HUES64 (cell line): ENCODE data around the gene EYS.

Experiments
- H3K27ac ChIP-seq: 2 replicates; pipeline ENCODE4 v1.7.0; 2013; ENCODE audit warnings: low read depth, low read length, inconsistent platforms
- H3K27me3 ChIP-seq: 2 replicates; pipeline ENCODE4 v1.6.1; 2013; ENCODE audit warnings: mild to moderate bottlenecking, low read length; ENCODE audit not compliant: insufficient read depth
- H3K36me3 ChIP-seq: 2 replicates; pipeline ENCODE4 v1.6.1; 2013; ENCODE audit warnings: mild to moderate bottlenecking, low read length; ENCODE audit not compliant: insufficient read depth
- H3K4me1 ChIP-seq: 2 replicates; pipeline ENCODE4 v1.6.1; 2013; ENCODE audit warnings: mild to moderate bottlenecking, low read length, moderate library complexity; ENCODE audit not compliant: insufficient read depth
- H3K4me3 ChIP-seq: 2 replicates; pipeline ENCODE4 v1.5.1; 2013; ENCODE audit warnings: mild to moderate bottlenecking, low read length, moderate library complexity
- H3K9ac ChIP-seq: 2 replicates; pipeline ENCODE4 v1.6.1; 2013; ENCODE audit warnings: mild to moderate bottlenecking, low read depth, low read length
- H3K9me3 ChIP-seq: 2 replicates; pipeline ENCODE4 v1.6.1; 2013; ENCODE audit warnings: low read depth, low read length; ENCODE audit not compliant: insufficient read depth
- WGBS: fragments of 150-250, 120-280 bp; methylation state at CpG from one replicate; pipeline ENCODE4 v1.1.7; 2013; ENCODE audit warnings: missing lambda C conversion rate; 5-methylcytosine and 5-hydroxymethylcytosine counted together

The EYS gene

DNA sequence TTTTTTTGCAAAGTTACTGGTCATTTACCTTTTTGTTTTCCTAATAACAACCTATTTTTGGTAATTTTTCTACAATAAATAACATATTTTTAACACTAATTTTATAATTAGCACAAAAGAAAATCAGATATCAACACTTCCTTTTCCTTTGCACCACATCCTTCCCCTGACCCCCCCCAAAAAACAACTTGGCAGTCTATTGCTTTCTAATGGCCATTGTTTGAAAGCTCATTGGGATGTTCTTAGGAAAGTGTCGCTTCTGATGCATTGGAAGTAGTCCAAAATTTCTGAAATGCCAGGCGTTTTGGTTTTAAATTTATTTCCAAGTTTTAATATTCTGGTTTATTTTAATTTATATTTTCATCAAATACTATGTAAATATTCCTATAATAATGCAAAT lies 407.8 kb downstream of the EYS start:
- H3K4me3 ChIP-seq, result no peak overlapping the region
- no peaks in the 10 kb centered on the region for H3K4me1 ChIP-seq
- H3K27me3 ChIP-seq, result no peaks in the 10 kb centered on the region
- H3K27ac ChIP-seq, result no peak overlapping the region
- H3K9ac ChIP-seq, result no peak overlapping the region
- no peaks in the 10 kb centered on the region for H3K9me3 ChIP-seq
- no peaks in the 10 kb centered on the region for H3K36me3 ChIP-seq
- WGBS, result 94% methylated on average over 1 of the region's 2 CpGs

DNA sequence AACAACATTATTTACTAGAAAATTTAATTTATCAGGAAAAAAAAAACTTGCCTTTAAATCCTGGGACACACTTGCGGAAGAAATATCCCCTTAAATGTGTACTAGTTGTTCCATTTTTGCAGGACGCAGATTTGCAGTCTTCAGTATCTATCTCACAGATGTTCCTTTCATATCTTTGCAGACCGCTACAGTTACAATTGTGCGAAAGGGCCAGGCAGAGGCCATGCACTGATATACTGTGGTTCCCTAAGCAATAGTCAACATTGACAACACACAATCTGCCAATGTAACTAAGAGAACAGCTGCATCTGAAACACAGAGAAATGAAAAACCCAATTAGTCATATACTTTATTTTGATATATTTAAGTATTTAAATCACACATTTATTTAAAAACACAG lies 411.2 kb downstream of the EYS start:
- 74% methylated on average over 4 of the region's 4 CpGs for WGBS
- H3K4me3 ChIP-seq, result no peak overlapping the region
- H3K9me3 ChIP-seq, result no peaks in the 10 kb centered on the region
- H3K27me3 ChIP-seq, result no peaks in the 10 kb centered on the region
- H3K9ac ChIP-seq, result no peak overlapping the region
- H3K36me3 ChIP-seq, result no peaks in the 10 kb centered on the region
- H3K27ac ChIP-seq, result no peak overlapping the region
- H3K4me1 ChIP-seq, result no peaks in the 10 kb centered on the region

DNA sequence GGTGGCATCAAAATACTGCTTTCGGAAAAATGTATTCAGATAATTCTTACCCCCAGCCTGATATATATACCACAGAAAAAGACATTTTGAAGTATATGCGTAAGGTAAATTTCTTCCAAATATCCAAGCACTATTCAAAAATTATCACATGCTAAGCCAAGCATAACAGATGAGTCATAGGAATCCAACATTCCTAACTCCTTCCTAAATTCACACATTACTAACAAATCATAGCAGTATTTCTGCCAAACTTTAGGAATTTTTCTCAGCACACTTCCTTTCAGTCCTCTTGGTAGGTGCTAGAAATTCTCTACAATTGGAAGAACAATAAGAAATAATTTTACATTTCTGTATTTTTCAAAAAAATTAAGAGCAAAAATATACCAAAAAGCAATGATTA lies 417.5 kb downstream of the EYS start:
- H3K4me1 ChIP-seq, result no peaks in the 10 kb centered on the region
- WGBS, result 100% methylated on average over 2 of the region's 2 CpGs

DNA sequence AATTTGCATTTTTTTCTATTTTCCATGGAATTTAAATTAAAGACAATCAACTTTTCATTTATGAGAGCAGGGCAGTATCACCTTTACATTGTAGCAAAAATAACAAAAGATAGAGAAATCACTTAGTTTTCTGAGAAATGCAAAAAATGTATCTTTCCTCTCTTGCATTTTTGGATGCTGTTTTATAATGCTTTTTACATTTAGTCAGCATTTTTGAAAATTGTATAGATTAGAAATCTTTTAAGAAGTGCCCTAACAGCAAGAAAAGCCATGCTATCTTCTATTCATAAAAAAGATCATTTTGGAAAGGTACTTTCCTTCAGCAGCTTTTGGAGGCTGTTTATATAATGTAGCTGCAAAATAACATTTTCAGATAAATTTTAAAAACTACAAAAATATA lies 421.8 kb downstream of the EYS start:
- Histone ChIP-seq H3K9me3 (no peaks in the 10 kb centered on the region), H3K4me1 (no peaks in the 10 kb centered on the region), H3K27ac (no peak overlapping the region), H3K4me3 (no peak overlapping the region), H3K36me3 (no peaks in the 10 kb centered on the region), H3K27me3 (no peaks in the 10 kb centered on the region), H3K9ac (no peak overlapping the region)

More for the DNA sequence above, 417.5 kb downstream of the EYS start:
- Histone ChIP-seq H3K27ac (no peak overlapping the region), H3K36me3 (no peaks in the 10 kb centered on the region), H3K9me3 (no peaks in the 10 kb centered on the region), H3K4me3 (no peak overlapping the region), H3K9ac (no peak overlapping the region), H3K27me3 (no peaks in the 10 kb centered on the region)

DNA sequence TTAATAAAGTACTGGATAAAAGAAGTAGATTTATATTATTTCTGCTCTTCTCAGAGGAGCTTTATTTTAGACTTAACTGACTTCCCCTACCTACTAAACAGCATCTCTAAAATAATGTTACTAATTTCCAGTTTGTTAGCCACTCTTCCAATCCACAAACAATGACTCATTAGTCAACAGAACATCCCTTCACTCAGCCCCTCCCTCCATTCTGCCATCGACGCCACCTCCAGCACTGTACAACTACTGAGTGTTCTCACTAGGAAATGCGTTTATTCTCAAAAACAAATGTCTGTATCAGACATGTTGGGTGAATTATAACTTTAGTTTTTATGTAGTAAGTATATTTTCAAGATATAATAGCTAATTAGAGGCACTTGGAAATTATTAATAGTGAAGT lies 427.0 kb downstream of the EYS start:
- Histone ChIP-seq H3K36me3 (no peaks in the 10 kb centered on the region), H3K9ac (no peak overlapping the region), H3K9me3 (no peaks in the 10 kb centered on the region), H3K27ac (no peak overlapping the region), H3K4me3 (no peak overlapping the region), H3K4me1 (no peaks in the 10 kb centered on the region), H3K27me3 (no peaks in the 10 kb centered on the region)
- 95% methylated on average over 3 of the region's 3 CpGs for WGBS

DNA sequence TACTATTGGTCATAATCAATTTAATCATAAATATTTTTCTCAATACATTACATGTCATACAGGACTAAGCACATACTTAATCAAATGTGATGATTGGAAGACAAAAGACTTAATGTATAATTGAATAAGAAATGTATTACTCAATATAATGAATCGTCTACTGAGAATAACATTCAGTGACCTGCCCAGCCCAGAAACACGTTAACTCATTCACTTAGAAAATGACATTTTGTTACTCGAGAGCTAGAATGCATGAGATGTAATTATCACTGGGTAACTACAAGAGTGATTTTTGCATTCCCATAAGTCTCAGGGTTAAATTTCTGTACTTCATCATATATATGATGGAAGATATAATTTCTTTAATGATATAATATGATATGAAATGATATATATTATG lies 444.8 kb downstream of the EYS start:
- H3K36me3 ChIP-seq, result no peaks in the 10 kb centered on the region
- H3K4me3 ChIP-seq, result no peak overlapping the region
- 100% methylated on average over 3 of the region's 3 CpGs for WGBS
- H3K9me3 ChIP-seq, result no peaks in the 10 kb centered on the region
- H3K27ac ChIP-seq, result no peak overlapping the region
- no peaks in the 10 kb centered on the region for H3K27me3 ChIP-seq
- H3K4me1 ChIP-seq, result peaks cover 14% of the 10 kb centered on the region
- H3K9ac ChIP-seq, result no peak overlapping the region

DNA sequence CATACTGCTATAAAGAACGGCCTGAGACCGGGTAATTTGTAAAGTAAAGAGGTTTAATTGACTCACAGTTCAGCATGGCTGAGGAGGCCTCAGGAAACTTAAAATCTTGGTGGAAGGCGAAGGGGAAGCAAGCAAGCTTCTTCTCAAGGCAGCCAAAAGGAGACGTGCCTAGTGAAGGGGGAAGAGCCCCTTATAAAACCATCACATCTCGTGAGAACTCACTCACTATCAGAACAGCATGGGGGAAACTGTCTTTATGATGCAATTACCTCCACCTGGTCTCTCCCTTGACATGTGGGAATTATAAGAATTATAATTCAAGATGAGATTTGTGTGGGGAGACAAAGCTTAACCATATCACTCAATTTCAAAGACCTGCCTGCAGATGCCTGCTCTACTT lies 447.0 kb downstream of the EYS start:
- WGBS, result 88% methylated on average over 5 of the region's 5 CpGs
- Histone ChIP-seq H3K27me3 (no peaks in the 10 kb centered on the region), H3K27ac (peak overlapping the region; percentile 64; the same call in 1 of the 2 replicates), H3K36me3 (no peaks in the 10 kb centered on the region), H3K9me3 (no peaks in the 10 kb centered on the region), H3K4me1 (peaks cover 14% of the 10 kb centered on the region), H3K9ac (no peak overlapping the region), H3K4me3 (no peak overlapping the region)

DNA sequence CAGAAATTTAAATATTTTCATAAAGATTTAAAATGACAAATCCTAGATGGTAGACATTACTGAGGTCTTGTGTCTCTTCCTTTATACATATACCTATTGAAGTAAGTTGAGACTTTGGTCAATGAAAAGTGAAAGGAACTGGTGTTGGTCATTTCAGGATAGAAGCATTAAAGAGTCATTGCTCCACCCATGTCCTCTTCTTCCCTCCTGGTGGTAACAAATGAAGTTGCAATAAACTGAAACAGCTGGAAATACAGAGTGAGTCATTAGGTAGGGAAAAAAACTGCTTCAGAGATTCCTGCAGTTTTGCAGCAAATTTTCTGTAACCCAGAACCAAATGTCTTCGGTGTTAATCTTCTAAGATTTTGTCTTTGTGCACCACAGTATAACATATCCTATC lies 448.0 kb downstream of the EYS start:
- Histone ChIP-seq H3K9ac (no peak overlapping the region), H3K4me3 (no peak overlapping the region), H3K4me1 (peaks cover 14% of the 10 kb centered on the region), H3K9me3 (no peaks in the 10 kb centered on the region), H3K27ac (no peak overlapping the region), H3K36me3 (no peaks in the 10 kb centered on the region), H3K27me3 (no peaks in the 10 kb centered on the region)
- 93% methylated on average over 1 of the region's 1 CpG for WGBS

DNA sequence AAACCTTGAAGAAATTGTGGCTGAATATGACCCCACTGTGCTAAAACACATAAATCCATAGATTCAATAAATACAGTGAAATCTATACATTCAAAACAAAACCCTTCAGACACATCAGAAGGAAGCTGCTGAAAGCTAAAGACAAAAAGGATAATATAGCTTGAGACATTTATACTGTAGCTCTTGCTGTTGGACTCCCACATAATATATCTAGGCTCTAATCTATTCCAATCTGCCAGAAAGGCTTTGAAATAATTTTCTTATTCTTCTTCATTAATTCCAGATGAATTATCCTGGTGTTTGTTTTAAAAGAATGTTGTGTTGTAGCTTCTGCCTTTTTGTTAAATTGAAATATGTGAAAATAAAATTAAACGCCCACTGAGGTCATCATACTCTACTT lies 454.0 kb downstream of the EYS start:
- Histone ChIP-seq H3K27ac (no peak overlapping the region), H3K4me3 (no peak overlapping the region), H3K9ac (no peak overlapping the region), H3K4me1 (no peaks in the 10 kb centered on the region), H3K36me3 (no peaks in the 10 kb centered on the region), H3K27me3 (no peaks in the 10 kb centered on the region), H3K9me3 (no peaks in the 10 kb centered on the region)
- no CpG with 5 or more reads among the region's 1 CpG for WGBS

DNA sequence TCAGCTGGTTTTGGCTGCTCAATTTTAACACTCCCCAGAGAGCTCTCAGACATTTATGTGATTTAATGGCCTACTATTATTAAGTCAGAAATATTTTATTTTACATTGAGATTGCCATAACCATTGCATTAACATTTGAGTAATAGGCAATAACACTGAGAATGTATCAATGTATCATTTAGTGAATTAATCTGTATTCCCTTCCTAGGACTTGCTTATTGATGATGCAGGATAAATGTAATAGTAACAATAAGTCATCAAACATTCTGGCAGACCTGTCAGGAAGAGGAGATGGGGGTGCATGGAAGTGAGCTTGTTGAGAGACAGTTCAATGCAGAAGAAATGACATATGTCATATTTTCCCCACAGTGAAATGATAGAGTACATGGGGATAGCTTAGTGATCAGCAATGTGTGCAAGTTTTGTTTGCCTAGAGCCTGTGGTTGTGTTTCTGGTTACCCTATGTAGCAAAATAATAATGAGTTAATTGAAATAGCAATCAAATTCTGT lies 458.9 kb downstream of the EYS start:
- Histone ChIP-seq H3K4me1 (no peaks in the 10 kb centered on the region), H3K4me3 (no peak overlapping the region), H3K27ac (no peak overlapping the region), H3K9me3 (no peaks in the 10 kb centered on the region), H3K36me3 (no peaks in the 10 kb centered on the region), H3K9ac (no peak overlapping the region), H3K27me3 (no peaks in the 10 kb centered on the region)

DNA sequence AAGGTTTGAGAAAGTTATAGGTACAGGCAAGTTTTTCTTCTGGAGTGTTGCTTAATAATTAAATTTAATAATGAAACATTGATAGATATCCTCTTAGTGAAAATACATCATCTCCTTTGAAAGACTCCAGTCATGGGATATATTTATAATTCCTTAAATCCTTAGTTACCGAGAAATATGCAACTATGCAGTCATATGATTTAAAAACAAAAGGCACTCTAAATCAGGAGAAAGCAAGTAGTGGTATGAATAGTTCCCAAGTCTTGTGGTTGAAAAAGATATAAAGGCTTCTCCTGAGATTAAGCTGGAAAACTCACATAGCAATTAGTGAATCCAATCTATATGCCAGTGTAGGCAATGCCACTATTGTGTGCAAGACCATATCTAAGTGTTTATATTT lies 475.4 kb downstream of the EYS start:
- Histone ChIP-seq H3K27ac (no peak overlapping the region), H3K27me3 (no peaks in the 10 kb centered on the region), H3K4me1 (no peaks in the 10 kb centered on the region), H3K9me3 (no peaks in the 10 kb centered on the region), H3K9ac (no peak overlapping the region), H3K36me3 (no peaks in the 10 kb centered on the region), H3K4me3 (no peak overlapping the region)
- no CpG with 5 or more reads among the region's 1 CpG for WGBS

DNA sequence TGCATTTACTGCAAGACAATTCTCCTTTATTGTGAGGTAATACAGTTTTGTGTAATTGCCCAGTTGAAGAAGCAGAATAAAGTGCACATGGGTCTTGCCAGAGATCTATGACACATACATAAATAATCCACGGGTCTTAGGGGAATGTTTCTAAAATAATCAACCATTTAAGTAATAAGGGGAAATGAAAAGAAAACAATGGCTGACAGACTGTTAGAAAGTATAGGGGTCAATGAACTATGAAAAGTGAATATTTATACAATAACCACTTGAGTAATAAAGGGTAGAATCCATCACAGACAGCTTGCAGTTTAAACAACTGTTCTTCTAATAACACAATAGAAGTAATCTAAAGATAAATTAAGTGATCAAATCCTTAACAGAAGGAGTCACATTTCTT lies 477.2 kb downstream of the EYS start:
- no peaks in the 10 kb centered on the region for H3K27me3 ChIP-seq
- WGBS, result no CpG with 5 or more reads among the region's 1 CpG
- H3K9me3 ChIP-seq, result no peaks in the 10 kb centered on the region
- H3K36me3 ChIP-seq, result no peaks in the 10 kb centered on the region
- H3K27ac ChIP-seq, result no peak overlapping the region
- H3K9ac ChIP-seq, result no peak overlapping the region
- H3K4me3 ChIP-seq, result no peak overlapping the region
- H3K4me1 ChIP-seq, result no peaks in the 10 kb centered on the region
